ENCODE results near the gene ANKEF1. TPM values are rescaled to one million over a fixed set of nuclear protein-coding genes. Genes with fewer than 3 reads are reported as not detected.

Gene ANKEF1
- total and polyA plus RNA-seq, 10 of the 15 experiments (the other 5 are each of a cell fraction or from before 2014, with no cell fraction given): 0.04 to 3.0 (median 0.89) TPM

GRCh38 chr20:10051185-10051584 lies 16.4 kb downstream of the ANKEF1 start:
- H3K36me3 ChIP-seq (ENCODE audit: control insufficient read depth in 2 of 2, insufficient read depth in 2 of 2, low read length in 1 of 2): no peaks in the 10 kb centered on the region
- no peak overlapping the region for H3K27ac ChIP-seq (ENCODE audit: control insufficient read depth, insufficient read depth)
- DNase-seq (ENCODE audit: low read depth, low spot score) (no peak), FAIRE-seq (no peak), ATAC-seq (no peak)
- H4K20me1 ChIP-seq (ENCODE audit: control insufficient read depth, insufficient read depth): no peaks in the 10 kb centered on the region
- ChIA-PET POLR2A (no interaction called here), RAD21 (ENCODE audit: unreplicated experiment) (no interaction called here), SMC1A (ENCODE audit: uncharacterized antibody, unreplicated experiment) (no interaction called here), CTCF (no interaction called here)
- 29% methylated on average over 1 of the region's 1 CpG for WGBS (ENCODE audit: insufficient coverage, insufficient replicate concordance, low lambda C conversion rate, missing lambda C conversion rate)
- no peaks in the 10 kb centered on the region for H3K27me3 ChIP-seq (replicated peaks in 1 of 2; ENCODE audit: control insufficient read depth in 2 of 2, insufficient read depth in 2 of 2, low read length in 1 of 2)
- TF ChIP-seq STAT1 (conservative IDR thresholded peaks at IDR 0.05) (no peak), SUZ12 (IDR thresholded peaks at IDR 0.05; ENCODE audit: unreplicated experiment) (no peak), CHD1 (IDR thresholded peaks at IDR 0.05; ENCODE audit: low read depth, low read length) (no peak), TCF7 (IDR thresholded peaks at IDR 0.05; ENCODE audit: borderline replicate concordance) (no peak), CHD2 (IDR thresholded peaks at IDR 0.05; ENCODE audit: borderline replicate concordance, low read depth, low read length) (no peak), LARP7 (IDR thresholded peaks at IDR 0.05) (no peak), FOS (IDR thresholded peaks at IDR 0.05; ENCODE audit: borderline replicate concordance, extremely low read depth, insufficient read length) (no peak), MEF2A (IDR thresholded peaks at IDR 0.05; ENCODE audit: insufficient read depth, low read depth, low read length) (no peak), KAT2A (conservative IDR thresholded peaks at IDR 0.05; ENCODE audit: control insufficient read depth, low read depth, low read length) (no peak), BMI1 (IDR thresholded peaks at IDR 0.05; ENCODE audit: borderline replicate concordance) (no peak), RAD51 (IDR thresholded peaks at IDR 0.05) (no peak), RAD21 (IDR thresholded peaks at IDR 0.05; ENCODE audit: insufficient read depth, low read depth, low read length) (no peak), MYC (IDR thresholded peaks at IDR 0.05; ENCODE audit: insufficient read depth, insufficient read length, insufficient replicate concordance, low read length, severe bottlenecking) (no peak), STAT3 (IDR thresholded peaks at IDR 0.05; ENCODE audit: low read depth, low read length) (no peak), BCL11A (IDR thresholded peaks at IDR 0.05; ENCODE audit: low read depth, low read length) (no peak)
- no peaks in the 10 kb centered on the region for H3K79me2 ChIP-seq (ENCODE audit: control insufficient read depth, insufficient read depth, low read length)
- no peaks in the 10 kb centered on the region for H3K9me3 ChIP-seq (replicated peaks; ENCODE audit: control insufficient read depth, insufficient read depth, low read length)
- no peak overlapping the region for H3K9ac ChIP-seq (ENCODE audit: control insufficient read depth, insufficient read depth, low read length)
- in situ Hi-C loops (cut with MboI) (no loop called here), intact Hi-C loops (cut with micrococcal nuclease; ENCODE audit: unreplicated experiment) (no loop called here)
- H3K4me3 ChIP-seq: no peak overlapping the region
- H3K4me2 ChIP-seq (ENCODE audit: control insufficient read depth, insufficient read depth): no peak overlapping the region
- no peaks in the 10 kb centered on the region for H3K4me1 ChIP-seq (ENCODE audit: control insufficient read depth, insufficient read depth, low read length)
- no peak overlapping the region for H2AFZ ChIP-seq (ENCODE audit: control insufficient read depth, low read depth, low read length)
- BruUV-seq (replicated peaks): no TSS peak

Measured in GM12878 (cell line).